GM19193 (cell line): Measurements from ENCODE around the gene TTC28.

Experiments
- POLR2A ChIP-seq: IDR thresholded peaks from 4 replicates; pipeline ENCODE4 v1.6.1; 2011; ENCODE audit not compliant: insufficient read depth, insufficient read length; ENCODE audit errors: extremely low read depth

Gene TTC28

DNA sequence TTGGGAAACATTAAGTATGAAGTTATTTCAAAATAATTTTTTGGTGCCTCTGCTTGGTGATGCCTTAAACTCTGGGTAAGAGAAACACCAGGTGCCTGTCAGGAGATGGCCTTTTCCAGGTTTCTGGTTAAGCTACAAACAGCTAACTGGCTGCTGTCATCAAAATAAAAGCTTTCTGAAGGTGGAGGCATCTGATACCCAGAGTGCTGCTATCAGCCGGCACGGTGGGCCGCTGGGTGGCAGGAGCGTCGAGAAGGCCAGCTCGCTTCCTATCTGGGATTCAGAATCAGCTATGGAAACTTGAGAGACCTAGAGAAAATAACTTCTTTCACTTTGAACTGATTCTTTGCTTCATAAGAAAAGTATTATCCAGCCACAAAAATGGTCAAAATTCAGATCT lies 679.8 kb downstream of the TTC28 start:
- no peak for TF ChIP-seq POLR2A

- TF ChIP-seq POLR2A, result no peak
Measured at GRCh38 chr22:27998511-27999410, 680.9 kb downstream of the TTC28 start.

DNA sequence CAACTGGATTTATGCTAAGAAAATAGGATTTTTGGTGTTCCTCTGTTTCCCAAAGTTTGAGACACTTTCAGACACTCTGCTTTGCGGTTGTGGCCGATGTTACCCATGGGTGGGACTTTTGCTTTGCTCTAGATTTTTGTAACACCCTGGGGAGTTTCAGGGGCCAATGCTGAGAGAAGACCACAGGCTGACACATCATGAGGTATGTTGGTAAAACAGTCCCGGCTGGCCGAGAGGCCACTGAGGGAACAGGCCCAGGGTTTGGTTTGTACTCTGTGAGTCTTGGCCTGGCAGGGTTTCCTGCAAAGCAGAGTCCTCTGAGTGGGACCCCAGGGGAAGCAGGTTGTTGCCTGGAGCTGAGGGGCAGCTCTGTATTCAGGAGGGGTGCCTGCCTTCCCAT lies 682.1 kb downstream of the TTC28 start:
- no peak for TF ChIP-seq POLR2A

- no peak for TF ChIP-seq POLR2A
Measured at GRCh38 chr22:27996981-27997380, 682.7 kb downstream of the TTC28 start.

GRCh38 chr22:27996529-27996925 lies 683.1 kb downstream of the TTC28 start:
- no peak for TF ChIP-seq POLR2A

DNA sequence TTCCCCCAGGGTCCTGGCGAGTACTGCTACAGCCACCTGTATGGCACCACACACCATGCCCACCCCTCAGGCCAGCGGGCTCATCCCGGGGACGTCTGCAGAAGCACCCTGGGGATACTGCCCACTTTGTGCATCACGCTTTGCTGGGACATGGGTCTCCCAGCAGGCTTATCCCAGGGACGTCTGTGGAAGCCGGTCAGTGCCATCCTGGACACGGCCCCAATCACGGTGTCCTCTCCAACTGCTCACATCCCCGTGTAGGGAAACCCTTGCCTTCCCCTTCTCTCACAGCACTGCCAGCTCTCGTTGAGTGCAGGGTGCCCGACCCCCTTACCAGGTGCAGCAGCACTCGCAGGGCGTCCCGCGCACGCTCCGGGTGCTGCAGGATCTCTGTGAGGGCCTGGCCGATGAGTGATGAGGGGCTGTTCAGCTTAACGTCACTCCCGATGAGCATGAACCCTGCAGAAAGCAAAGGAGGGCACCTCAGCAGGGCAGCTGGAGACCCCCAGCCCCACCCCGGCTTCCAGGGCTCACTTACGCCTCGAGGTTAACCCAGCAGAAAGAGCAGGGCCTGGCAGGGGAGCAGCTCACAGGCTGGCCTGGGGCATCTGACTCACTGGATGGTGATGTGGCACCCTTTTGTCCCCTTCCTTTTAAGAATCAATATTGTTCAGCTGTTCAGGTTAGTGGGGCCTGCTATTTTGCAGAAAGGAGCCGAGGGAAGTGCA lies 683.7 kb downstream of the TTC28 start:
- TF ChIP-seq POLR2A, result no peak

DNA sequence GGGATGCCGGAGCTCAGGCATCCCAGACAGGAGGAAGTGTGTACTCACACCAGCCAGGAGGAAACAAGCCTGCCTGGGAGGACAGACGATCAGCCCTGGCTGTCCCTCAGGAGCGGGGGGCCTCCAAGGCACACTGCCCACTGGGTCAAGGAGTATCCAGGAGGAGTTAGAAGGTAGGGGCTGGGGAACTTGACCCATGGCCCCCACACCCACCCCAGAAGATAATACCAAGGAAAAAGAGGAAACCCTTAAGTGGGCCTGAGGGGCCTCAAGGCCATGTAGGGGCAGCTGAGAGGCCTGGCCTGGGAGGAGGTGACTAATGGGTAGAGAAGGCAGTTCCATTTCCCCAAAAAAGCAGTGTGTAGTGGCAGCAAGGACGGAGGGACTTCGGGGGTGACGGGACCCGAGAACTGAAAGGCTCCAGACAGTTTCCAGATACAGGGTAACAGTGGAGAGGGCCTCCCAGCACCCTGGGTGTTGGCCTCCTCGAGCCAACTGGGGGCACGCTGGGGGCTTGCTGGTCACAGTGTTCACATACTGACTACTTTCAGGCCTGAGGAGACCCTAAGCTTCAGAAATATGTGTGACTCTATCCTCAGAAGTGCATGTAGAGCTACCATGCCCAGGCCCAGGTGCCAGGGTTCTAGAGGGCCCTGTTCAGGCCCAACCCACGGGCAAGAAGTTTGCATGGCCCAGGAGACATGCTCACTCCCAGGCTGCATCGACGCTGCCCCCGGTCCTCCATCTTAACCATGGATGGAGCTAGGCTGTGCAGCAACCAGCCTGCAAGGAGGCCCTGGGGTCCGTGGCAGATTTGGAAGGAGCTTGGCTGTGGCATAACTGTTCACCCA lies 684.9 kb downstream of the TTC28 start:
- no peak for TF ChIP-seq POLR2A

- TF ChIP-seq POLR2A, result no peak
Measured at GRCh38 chr22:27993774-27994350, 685.8 kb downstream of the TTC28 start.

- no peak for TF ChIP-seq POLR2A
Measured at GRCh38 chr22:27993201-27993635, 686.4 kb downstream of the TTC28 start.

- TF ChIP-seq POLR2A, result no peak
Measured at GRCh38 chr22:27992294-27993165, 687.1 kb downstream of the TTC28 start.

DNA sequence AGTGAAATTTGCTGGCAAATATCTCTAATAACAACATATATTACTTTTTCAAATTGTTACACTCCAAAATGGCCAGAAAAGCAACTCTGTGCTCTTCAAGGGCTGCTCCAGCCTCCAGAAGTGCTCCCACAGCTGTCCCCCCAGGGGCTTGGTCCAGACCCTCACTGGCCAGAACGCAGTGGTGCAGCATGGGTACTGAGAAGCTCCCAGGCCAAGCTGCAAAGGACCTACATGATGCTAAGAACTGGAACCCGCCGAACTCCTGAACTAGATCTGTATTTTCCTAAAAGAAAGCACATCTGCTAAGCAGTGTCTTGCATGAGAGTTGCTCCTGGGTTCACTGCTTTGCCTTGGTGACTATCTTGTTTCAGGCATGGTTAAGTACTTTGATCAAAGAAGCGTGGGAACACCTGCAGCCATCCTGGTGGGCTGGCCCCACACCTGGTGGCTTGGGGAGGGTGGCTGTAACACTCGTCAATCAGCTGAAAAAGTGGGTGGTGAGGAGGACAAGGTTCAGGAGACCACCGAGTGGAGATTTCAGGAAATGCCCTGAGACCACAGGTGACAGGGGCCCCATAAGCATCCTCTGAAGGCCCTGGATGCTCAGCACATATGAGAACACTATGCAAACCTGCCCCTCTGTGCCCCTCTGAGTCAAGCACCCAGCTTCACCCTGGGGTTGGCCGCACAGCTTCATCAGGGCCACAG lies 687.9 kb downstream of the TTC28 start:
- no peak for TF ChIP-seq POLR2A

- no peak for TF ChIP-seq POLR2A
Measured at GRCh38 chr22:27990879-27991278, 688.8 kb downstream of the TTC28 start.

DNA sequence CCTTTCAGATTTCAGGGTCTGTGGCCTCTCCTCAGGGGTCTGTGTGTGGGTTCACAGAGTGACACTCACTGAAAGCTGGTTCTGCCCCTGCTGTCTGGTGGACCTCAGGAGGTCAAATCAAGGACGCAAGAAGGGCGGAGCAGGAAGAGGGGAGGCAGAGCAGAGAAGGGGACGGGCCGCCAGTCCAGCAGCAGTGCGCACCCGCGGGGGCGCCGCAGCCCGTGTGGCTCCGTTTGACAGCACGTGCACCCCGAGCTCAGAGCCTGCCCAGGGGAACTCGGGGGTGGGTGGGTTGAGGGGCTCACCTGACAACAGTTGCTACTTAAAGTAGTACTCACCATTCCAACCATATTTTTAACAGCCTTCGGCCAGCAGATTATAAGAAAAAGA lies 689.2 kb downstream of the TTC28 start:
- TF ChIP-seq POLR2A, result no peak
